SK-N-DZ (cell line): ENCODE measurements around the gene C1orf74.

Experiments used
- DNase-seq: peaks from one replicate; pipeline ENCODE4 v3.0.0-alpha.2; 2015; ENCODE audit warnings: low spot score

C1orf74 gene

GRCh38 chr1:209747580-209748262 lies 36.6 kb downstream of the C1orf74 start:
- DNase-seq = no peak

GRCh38 chr1:209746451-209747165 lies 37.8 kb downstream of the C1orf74 start:
- DNase-seq = peak; percentile 48

- no peak for DNase-seq
Observed at GRCh38 chr1:209743145-209743482, 41.2 kb downstream of the C1orf74 start.

- no peak for DNase-seq
Observed at GRCh38 chr1:209742409-209743144, 41.8 kb downstream of the C1orf74 start.

- DNase-seq = no peak
Observed at GRCh38 chr1:209741889-209742288, 42.5 kb downstream of the C1orf74 start.

- no peak for DNase-seq
Observed at GRCh38 chr1:209741193-209741592, 43.2 kb downstream of the C1orf74 start.

- no peak for DNase-seq
Observed at GRCh38 chr1:209738270-209738669, 46.1 kb downstream of the C1orf74 start.

- DNase-seq = no peak
Observed at GRCh38 chr1:209737118-209737505, 47.2 kb downstream of the C1orf74 start.

- no peak for DNase-seq
Observed at GRCh38 chr1:209736490-209737117, 47.8 kb downstream of the C1orf74 start.

- no peak for DNase-seq
Observed at GRCh38 chr1:209733409-209734192, 50.8 kb downstream of the C1orf74 start.

- DNase-seq = no peak
Observed at GRCh38 chr1:209732725-209733124, 51.6 kb downstream of the C1orf74 start.

- no peak for DNase-seq
Observed at GRCh38 chr1:209729436-209729835, 54.9 kb downstream of the C1orf74 start.
